A172 (cell line): ENCODE measurements around the gene EIF4E1B. TPM values are rescaled to one million over a fixed set of nuclear protein-coding genes. Genes with fewer than 3 reads are reported as not detected.

ENCODE experiments used
- DNase-seq: peaks from one replicate; pipeline ENCODE4 v3.0.0-alpha.2; 2015; ENCODE audit warnings: low spot score
- total RNA-seq: library from RNA; depleted of rRNA; stranded (reverse); fragments of >200 nt; shearing (Covaris generic); gene quantifications from 2 replicates; pipeline ENCODE4 v1.2.3, GENCODE V29; 2014

The EIF4E1B gene
- total RNA-seq, 1 experiment from 2014 or later: not detected

DNA sequence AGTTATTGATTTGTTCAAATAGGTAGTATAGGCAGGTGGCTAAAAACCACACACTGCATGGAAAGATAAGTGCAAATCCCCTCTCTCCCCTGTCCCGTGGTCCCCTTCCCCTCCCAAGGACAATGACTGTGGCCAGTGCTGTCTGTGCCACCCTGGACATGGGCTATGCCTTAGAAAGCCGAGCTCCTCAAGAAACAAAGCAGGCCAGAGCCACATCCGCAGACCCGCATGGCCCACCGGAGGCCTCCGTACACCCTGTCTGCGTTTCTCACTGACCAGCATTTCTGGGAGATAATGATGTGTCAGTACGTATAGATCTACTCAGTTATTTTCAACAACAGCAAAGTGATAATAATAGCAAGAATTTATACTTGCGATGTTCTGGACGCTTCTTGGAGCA is 33.1 kb downstream of the EIF4E1B start:
- no peak for DNase-seq

DNA sequence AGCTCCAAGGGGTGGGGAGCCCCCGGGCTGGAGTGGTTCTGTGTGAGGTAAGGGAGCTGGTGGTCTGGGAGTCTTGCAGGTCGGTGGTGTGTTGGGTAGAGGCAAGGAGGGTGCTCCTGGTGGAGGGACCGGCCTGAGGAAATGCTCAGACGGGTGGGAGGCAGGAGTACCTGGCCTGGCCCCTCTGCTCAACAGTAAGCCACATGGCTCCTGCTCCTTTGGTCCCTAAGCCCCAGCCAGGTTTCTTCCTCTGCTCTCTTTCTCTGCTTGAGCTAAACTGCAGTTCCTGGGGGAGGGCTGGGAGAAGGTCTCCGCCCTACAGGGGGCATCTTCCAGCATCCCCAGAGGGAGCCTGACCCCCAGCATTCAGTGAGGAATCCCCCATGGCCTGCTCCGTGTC is 34.0 kb downstream of the EIF4E1B start:
- DNase-seq: no peak

DNA sequence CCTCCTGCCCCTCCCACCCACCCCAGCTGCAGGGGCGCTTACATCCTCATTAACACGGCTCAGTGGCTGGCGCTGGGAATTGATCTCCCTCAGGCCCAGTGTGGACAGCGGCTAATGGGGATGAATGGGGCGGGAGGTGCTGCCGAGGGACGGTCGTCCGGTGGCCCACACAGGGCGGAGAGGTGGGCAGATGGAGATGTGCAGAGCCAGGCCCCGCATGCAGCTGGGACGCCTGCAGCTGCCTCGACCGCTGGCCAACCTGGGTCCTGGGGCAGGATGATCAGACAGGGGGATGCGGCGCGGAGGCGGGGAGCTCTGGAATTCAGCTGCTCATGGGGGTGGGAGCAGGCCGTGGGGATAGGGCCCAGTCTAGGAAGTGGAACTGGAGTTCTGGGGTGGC is 34.4 kb downstream of the EIF4E1B start:
- no peak for DNase-seq

DNA sequence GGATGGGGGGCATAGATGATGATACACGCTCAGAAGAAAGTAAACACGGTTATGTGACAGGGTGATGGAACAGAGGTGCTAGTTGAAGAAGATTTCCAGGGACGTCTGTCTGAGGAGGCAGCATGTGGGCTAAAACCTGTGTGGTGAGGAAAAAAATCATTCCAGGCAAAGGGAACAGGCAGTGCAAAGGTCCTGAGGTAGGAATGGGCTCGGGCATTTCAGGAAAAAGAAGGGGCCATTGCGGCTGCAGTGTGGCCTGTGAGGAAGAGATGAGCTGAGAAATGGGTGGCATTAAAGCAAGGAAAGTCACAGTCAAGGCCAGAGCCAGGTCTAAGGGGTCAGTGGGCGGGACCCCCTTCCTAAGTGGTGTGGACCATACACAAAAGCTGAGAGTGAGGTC is 35.0 kb downstream of the EIF4E1B start:
- no peak for DNase-seq

DNA sequence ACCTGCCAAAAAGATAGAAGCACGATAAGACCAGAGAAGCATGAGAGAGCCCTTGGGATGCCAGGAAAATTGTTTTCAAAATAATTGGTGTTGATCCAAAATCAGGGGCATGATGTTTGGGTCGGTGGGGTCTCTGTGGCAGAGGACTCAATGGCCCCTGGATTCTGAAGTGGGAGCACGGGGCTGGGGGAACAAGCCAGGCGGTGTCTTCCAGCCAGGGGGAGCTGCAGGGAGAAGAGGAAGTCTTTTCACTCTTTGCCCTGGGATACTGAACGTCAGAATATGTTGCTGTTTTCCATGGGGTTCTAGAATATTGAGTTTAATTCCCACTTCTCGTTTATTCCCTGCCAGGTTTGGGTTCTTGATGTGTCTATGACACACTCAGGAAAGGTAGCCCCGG is 37.2 kb downstream of the EIF4E1B start:
- no peak for DNase-seq

DNA sequence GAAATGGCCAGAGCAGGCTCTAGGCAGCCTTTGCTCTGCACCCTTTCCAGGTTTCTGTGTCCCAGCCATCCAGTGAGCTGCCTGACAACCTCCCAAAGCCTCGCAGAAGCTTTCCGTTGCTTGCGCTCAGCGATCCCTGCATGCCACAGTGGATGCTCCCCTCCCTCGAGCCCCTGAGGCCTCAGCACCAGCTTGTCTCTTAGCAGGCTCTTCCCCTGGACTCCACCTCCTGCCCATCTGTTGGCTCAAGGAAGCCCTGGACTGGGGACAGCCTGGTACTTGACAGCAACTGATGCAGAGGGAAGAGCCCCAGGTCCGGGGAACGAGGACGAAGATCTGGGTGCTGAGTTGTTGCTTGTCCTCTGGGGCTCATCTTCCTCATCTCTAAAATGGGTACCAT is 40.0 kb downstream of the EIF4E1B start:
- no peak for DNase-seq

DNA sequence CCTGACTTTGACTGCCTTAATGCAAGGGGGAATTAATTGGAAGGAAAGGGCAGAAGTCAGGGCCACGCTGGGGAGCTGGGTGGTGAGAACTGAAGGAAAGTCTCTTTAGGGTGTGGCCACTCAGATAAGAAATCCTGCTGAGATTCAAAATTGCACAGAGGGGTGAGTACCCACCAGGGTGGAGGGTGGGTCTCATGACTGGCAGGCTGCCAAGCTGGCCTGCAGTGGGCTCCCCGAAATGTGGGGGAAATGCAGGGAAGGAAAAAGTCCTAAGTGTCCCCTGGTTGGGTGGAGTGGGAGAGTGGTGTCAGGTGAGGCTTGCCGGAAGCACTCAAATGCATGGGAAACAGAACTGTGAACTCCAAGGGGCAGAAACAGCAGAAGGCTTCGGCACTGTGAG is 40.9 kb downstream of the EIF4E1B start:
- no peak for DNase-seq

DNA sequence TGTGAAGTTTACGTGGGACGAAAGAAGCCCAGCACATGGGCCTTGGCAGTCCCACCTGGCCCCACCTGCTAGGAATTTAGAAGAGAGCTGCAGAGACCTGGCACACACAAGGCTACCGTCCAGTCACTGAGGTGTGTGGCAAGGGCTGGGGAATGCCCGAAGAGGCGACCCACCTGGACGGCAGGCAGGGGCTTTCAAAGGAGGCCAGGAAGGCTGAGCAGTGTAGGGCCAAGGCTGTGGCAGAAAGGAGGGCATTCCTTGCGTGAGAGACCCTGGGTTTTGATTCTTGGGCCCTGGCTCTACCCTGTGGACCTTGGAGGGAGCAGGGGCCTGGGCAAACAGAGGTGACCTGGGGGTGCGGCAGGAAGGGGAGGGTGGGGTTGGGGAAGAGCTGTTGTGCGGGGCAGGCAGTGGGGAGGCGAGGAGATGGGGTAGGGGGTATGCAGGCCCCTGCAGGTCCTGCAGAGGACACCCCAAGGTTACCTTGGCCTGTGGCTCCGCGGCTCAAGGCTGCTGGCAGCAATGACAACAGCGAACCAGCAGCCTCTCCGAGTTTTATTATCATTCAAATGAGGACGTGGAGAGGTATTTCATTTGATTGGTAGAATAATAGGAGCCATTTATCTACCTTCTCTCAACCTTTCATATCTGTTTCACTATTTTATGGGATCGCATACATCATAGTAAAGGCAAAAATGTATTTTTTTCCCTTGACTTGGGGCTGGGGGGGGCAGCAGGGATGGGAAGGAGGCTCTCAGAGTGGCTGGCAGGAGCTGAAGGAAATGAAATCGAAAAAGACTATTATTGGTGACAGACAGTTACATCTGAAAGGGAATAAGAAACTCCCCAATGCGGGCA is 41.6 kb downstream of the EIF4E1B start:
- DNase-seq: no peak

DNA sequence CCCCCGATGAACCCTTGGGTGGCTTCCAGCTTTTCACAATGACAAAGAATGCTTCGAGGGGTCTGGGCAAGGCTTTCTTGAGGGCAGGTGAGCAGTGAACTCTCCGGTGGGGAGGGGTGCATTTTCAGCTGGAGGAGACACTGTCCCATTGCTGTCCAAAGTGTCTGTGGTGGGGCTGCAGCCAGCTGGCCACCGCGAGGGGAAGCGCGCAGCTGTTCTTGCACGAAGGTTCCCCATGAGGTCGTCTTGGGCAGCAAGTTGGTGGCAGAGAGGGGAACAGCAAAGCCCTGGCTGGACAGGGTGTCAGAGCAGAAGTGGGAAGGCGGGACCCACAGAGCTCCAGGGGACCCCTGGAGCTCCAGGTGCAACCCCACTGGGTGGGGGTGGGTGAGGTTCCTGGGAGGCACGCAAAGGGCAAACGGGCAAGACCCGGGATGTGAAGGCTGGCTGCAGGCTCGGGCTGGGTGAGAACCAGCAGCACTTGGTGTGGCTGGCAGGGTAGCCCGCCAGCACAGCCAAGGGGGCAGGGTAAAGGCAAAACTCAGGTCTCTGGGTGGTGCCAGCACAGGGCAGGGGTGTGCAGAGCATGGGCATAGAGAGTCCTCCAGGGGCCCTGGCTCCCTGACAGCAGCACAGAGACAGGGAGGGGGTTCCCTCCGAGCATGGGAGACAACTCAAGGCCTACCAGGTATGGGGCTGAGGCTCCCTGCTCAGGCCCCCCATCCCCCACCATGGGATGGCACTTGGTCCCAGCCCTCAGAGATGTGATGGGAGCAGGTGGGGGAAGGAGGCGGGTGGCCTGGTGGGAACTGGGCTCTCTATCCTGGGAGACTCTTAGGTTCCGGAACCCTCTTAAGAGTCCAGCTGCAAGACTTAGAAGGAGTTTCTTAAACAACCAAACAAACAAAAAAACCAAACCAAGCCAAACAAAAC is 43.4 kb downstream of the EIF4E1B start:
- DNase-seq: no peak

DNA sequence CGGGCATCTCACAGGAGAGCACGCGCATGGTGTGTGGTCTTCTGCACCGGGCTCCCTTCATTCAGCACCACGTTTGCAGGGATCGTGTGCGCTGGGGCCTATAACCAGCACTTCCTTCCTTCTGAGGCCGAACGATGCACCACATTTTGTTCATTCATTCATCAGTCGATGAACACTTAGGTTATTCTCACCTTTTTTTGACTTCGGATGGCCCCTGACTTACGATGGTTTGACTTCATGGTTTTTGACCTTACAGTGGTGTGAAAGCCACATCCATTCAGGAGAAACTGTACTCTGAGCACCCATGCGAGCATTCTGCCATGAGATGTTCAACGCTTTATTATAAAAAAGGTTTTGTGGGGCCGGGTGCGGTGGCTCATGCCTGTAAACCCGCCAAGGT is 44.3 kb downstream of the EIF4E1B start:
- DNase-seq: no peak

DNA sequence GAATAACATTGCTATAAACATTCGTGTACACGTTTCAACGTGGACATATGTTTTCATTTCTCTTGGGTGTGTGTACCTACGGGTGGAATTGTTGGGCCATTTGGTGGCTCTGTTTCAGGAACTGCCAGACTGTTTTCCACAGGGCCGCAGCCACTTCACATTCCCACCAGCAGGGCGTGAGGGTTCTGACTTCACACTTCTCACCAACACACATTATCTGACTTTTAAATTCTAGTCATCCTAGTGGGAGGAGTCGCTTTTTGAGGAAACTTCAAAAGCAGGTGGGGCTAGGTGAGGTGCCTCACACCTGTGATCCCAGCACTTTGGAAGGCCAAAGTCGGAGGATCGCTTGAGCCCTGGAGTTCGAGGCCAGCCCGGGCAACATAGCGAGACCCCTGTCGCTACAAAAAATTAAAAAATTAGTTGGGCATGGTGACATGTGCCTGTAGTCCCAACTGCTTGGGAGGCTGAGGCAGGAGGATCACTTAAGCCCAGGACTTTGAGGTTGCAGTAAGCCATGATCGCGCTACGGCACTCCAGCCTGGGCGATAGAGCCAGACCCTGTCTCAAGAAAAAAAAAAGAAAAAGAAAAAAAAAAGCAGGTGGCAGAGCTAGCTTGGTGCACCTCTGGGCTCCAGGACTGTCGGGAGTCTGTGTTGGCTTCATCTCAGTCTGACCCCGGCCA is 45.3 kb downstream of the EIF4E1B start:
- DNase-seq: peak; percentile 61

DNA sequence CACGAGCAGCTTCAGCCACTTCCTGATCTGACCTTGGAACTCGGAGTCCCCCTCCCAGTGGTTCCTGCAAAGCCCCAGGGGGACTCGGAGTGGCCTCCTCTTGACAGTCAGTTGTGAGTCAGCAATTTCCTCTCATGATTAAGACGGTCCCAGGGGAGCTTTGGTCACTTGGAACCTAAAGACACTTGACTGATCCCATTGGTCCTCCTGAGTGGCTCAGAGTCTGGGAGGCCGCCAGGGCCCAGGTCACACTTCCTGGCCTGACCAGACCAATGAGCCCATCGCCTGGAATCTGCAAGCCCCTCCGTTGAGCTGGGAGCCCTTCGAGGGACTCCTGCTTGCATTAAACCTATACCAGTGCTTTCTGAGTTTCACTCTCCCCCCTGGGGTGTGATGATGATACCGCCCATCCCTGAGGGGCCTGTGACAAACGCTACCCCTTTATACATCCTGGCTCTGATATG is 45.9 kb downstream of the EIF4E1B start:
- DNase-seq: peak; percentile 87

DNA sequence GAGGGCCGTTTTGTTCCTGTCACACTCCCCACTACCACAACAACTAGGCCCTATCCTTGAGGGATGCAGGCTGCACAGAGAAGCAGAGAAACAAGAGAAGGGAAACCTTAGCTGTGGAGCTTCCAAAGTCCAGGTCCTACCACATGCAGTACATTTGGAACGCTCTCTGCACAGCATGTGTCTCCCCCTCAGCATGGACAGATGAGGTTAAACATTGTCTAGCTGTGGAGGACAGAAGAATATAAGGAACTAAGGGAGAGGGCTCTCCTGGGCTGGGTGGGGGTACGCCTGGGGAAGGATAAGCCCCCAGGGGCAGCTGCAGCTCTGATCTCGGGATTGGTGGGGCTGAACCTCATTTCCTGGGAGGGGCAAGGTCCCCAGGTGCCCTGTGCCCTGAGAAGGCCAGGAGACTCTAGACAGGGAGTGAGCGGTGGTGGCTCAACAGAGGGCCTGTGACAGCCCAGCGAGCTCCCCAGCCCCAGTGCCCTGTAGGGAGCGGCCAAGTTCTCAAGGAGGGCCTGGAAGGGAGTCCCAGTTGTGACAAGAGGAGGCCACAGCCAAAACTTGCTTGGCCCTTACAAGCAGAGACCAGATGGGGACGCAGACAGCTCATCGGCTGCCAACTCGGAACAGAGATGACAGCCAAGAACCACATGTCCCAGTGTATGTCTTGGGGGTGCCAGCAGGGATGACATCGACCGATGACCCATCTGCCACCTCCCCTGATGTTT is 46.9 kb downstream of the EIF4E1B start:
- DNase-seq: no peak

DNA sequence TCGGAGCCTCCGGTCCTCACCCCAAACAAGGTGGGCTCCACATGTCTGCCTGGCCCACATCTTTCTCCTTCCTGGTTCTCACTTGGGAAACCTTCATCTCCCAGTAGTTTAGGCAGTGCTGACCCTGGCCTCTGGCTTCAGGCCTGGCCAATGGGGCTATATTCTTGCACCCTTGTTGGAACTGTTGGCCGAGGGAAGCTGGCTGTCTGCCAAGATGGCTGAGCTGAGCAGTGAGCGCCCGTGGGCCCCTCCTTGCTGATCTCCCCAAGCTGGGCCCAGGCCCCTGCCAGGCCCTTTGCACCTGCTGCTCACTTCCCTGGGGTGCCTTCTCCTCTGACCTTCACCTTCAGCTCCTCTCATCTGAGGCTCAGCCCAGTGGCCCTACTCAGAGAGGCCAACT is 48.1 kb downstream of the EIF4E1B start:
- no peak for DNase-seq

DNA sequence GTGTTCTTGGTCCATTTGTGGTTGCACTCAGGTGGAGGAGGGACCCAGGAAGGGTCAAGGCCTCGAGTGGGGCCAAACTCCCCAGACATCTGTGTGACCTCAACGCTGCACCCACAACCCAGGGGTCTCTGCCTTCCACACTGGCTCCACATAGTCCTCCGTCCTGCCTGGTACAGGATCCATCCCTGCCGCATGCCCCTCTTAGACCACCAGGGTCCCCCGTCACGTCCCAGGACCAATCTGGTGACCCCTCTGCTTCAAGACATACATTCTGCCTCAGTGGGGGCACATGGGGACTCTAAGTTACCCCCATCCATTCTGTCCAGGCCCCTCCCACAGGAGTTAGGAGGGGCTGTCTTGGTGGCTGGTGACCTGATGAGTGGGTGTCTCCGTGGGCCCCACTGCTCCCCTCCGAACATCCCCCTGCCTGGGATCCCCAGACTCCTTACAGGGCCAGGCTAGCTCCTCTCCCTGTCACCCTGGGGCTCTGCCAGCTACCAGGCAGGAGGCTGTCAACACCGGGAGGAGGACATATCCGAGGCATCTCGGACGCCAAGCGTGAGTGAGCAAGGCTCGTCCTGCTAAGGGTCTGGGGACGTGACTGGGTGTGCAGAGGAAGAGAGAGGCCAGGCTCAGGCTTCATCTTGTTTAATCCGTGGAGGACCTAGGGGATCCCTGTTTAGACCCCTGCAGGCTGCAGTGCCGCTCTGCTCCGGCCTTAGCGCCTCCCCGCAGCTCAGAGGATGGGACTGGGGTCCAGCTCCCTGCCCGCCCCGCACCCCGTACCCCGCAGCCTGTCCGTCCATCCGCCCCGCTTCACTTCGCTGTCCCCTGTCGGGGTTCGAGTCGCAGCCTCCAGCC is 49.1 kb downstream of the EIF4E1B start:
- DNase-seq: no peak

DNA sequence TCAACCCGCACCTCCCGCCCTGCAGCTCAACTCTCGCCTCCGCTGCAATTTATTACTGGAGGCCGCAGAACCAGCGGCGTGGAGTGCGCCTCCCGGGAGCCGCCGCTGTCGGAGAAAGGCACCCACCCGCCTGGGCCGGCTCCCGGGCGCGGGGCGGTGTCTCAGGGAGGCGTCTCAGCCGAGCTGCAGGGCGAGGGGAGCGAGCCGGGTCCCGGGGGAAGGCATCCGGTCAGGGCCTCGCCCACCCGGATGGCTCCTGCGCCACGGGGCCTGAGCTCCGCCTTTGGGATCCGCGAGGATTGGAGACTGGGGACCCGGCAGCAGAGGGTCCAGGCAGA is 49.7 kb downstream of the EIF4E1B start:
- no peak for DNase-seq

DNA sequence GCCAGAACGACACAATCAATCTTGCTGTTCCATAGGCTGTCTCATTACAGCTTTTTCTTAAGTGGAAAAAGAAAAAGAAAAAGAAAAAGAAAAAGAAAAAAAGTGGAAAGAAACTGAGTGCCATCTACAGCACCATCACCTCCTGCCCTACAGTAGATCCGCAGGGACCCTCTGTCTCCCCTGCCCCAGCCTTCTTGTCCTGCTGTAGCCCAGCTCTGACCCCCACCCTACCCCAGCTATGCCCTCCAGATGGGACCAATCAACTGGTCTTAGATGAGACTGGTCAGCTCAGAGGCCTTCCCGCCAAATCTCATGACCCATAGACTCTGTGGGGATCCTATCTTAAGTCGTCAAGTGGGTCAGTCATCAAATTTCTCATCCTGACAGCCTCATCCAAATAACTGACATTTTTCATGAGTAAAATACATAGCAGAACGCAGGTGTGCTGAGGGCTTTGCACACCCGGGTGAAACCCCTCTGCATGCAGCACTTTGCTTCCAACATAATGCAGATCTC is 51.6 kb downstream of the EIF4E1B start:
- DNase-seq: no peak

DNA sequence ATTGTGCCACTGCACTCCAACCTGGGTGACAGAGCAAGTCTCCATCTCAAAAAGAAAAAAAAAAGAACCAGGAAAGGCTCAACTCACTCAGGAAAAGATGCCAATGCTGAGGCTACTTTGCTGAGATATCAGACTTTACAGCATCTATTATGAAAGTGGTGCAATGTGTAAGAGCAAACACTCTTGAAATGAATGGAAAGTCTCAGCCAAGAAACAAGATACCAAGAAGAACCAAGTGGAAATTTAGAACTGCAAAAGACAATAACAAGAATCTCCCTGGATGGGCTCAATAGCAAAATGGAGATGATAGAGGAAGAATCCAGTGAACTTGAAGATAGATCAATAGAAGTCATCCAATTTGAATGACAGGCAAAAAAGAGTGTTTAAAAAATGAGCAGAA is 54.5 kb downstream of the EIF4E1B start:
- no peak for DNase-seq

DNA sequence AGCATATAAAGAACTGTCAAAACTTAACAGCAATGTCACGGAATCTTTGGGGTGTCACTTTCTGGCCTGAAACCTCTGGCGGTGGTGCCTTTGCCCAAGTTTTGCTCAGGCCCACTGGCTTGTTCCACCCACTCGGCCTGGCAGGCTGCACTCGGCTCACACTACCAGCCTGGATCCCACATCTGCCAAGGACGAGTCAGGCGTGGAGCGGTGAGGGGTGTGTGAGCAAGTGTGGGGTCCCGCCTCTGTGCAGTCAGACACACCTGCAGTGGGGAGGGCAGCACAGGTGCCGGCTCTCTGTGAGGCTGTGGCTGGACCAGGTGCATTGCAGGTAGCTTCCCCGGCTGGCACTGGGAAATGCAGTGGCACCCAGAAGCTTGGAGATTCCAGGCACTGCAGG is 56.8 kb downstream of the EIF4E1B start:
- DNase-seq: no peak

DNA sequence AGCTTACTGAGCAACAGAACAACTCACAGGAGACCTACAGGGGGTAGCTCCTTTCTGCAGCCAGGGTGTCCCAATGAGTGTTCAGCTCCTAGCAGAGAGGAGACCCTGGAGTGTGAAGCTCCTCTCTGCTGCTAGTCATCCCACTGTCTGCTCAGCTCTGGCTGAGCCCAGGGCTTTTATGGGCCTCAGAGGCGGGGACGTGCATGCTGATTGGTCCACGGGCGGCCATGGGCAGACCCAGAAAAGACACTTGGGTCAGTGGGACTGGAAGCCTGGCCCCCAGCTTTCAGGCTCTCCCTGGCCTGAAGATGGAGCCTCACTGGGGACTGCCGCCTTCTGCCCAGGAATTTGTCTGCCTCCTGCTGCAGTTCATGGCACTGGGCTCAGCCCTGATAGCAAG is 57.4 kb downstream of the EIF4E1B start:
- DNase-seq: no peak
